Activated T-cell treated with anti-CD3 and anti-CD28 coated beads, Interleukin-2, amount 50 U/mL, for 72 hours (primary cell): Measurements from ENCODE around the gene PSMB10. TPM values are rescaled to one million over a fixed set of nuclear protein-coding genes. Genes with fewer than 3 reads are reported as not detected.
"Not testable (repeated sequence)": the region's sequence is repeated elsewhere in the genome, so short reads cannot be mapped to it uniquely, and the experiment has no call there.

Experiments
- ATAC-seq, 2 donors: fragments of 150-1000 bp; cut with Tn5 transposase; replicated peaks in 1 of 2; 2 replicates each; pipeline ENCODE4 v1.10.0; 2021; ENCODE audit warnings: moderate library complexity in 2 of 2, mild to moderate bottlenecking in 1 of 2
- DNase-seq, 2 donors: peaks; one replicate each; pipeline ENCODE4 v3.0.0; 2021 to 2022; ENCODE audit warnings: mixed read lengths in 1 of 2
- H3K27ac Mint-ChIP-seq: one replicate; pipeline ENCODE4 v1.8.0; 2022; ENCODE audit warnings: mild to moderate bottlenecking, moderate library complexity, mixed read lengths
- H3K27me3 Mint-ChIP-seq: one replicate; pipeline ENCODE4 v1.8.0; 2022; ENCODE audit warnings: low read depth, mixed read lengths
- H3K36me3 Mint-ChIP-seq, 2 donors: one replicate each; pipeline ENCODE4 v1.8.0; 2022; ENCODE audit warnings: mixed read lengths in 2 of 2, mild to moderate bottlenecking in 1 of 2; ENCODE audit not compliant: insufficient read depth in 2 of 2
- H3K4me1 Mint-ChIP-seq: one replicate; pipeline ENCODE4 v1.8.0; 2022; ENCODE audit warnings: low read depth, mixed read lengths
- H3K4me3 Mint-ChIP-seq, 2 donors: one replicate each; pipeline ENCODE4 v1.8.0; 2022; ENCODE audit warnings: mild to moderate bottlenecking in 2 of 2, mixed read lengths in 2 of 2, moderate library complexity in 2 of 2
- H3K9me3 Mint-ChIP-seq, 2 donors: one replicate each; pipeline ENCODE4 v1.8.0; 2022; ENCODE audit warnings: mixed read lengths in 2 of 2
- total RNA-seq, 2 donors: library from RNA; stranded (reverse); gene quantifications; one replicate each; pipeline ENCODE4 v1.2.3, GENCODE V29; 2022

The PSMB10 gene
- total RNA-seq, 2 donors from 2014 or later: 169 to 184 TPM

GRCh38 chr16:67942510-67943255 lies 6.0 kb upstream of the PSMB10 start:
- H3K36me3 Mint-ChIP-seq: no peaks in the 10 kb centered on the region

GRCh38 chr16:67942200-67942509 lies 5.5 kb upstream of the PSMB10 start:
- Mint-ChIP-seq H3K27ac (no peak overlapping the region), H3K27me3 (no peaks in the 10 kb centered on the region), H3K4me1 (peaks cover 32% of the 10 kb centered on the region), H3K36me3 (no peaks in the 10 kb centered on the region), H3K9me3 (no peaks in the 10 kb centered on the region), H3K4me3 (no peak overlapping the region)
- ATAC-seq (peak; percentile 41 to 48), DNase-seq (peak; percentile 34 to 46)

More at GRCh38 chr16:67942510-67943255, 6.0 kb upstream of the PSMB10 start:
- no peak overlapping the region for H3K27ac Mint-ChIP-seq
- peaks cover 26% of the 10 kb centered on the region for H3K4me1 Mint-ChIP-seq
- H3K27me3 Mint-ChIP-seq: no peaks in the 10 kb centered on the region
- no peaks in the 10 kb centered on the region for H3K9me3 Mint-ChIP-seq
- H3K4me3 Mint-ChIP-seq: no peak overlapping the region
- ATAC-seq (peak in 1 of 2 donors; percentile 2), DNase-seq (no peak)

- no peaks in the 10 kb centered on the region for H3K27me3 Mint-ChIP-seq
- no peak for DNase-seq
- peaks cover 2 to 3% of the 10 kb centered on the region in 2 donors for H3K36me3 Mint-ChIP-seq
- H3K4me1 Mint-ChIP-seq: peaks cover 36% of the 10 kb centered on the region
- peak overlapping the region; percentile 25 for H3K27ac Mint-ChIP-seq
- ATAC-seq: no peak
- no peaks in the 10 kb centered on the region for H3K9me3 Mint-ChIP-seq
- no peak overlapping the region for H3K4me3 Mint-ChIP-seq
Observed at GRCh38 chr16:67941469-67942199, 5.0 kb upstream of the PSMB10 start.

- Mint-ChIP-seq H3K27me3 (no peaks in the 10 kb centered on the region), H3K4me1 (peaks cover 40% of the 10 kb centered on the region), H3K27ac (peak overlapping the region; percentile 28), H3K4me3 (no peak overlapping the region), H3K9me3 (no peaks in the 10 kb centered on the region), H3K36me3 (peaks cover 5 to 6% of the 10 kb centered on the region in 2 donors)
- no peak for ATAC-seq
- no peak for DNase-seq
Observed at GRCh38 chr16:67940446-67941089, 3.9 kb upstream of the PSMB10 start.

- DNase-seq (peak; percentile 53 to 55), ATAC-seq (no peak)
- Mint-ChIP-seq H3K4me1 (peaks cover 48% of the 10 kb centered on the region), H3K27ac (peak overlapping the region; percentile 58), H3K4me3 (peak overlapping the region; percentile 43 to 57), H3K27me3 (no peaks in the 10 kb centered on the region), H3K9me3 (no peaks in the 10 kb centered on the region), H3K36me3 (peaks cover 6 to 9% of the 10 kb centered on the region in 2 donors)
Observed at GRCh38 chr16:67939507-67940445, 3.1 kb upstream of the PSMB10 start.

- H3K27me3 Mint-ChIP-seq, DNase-seq, ATAC-seq, H3K9me3 Mint-ChIP-seq, H3K36me3 Mint-ChIP-seq: not testable (repeated sequence)
- H3K4me1 Mint-ChIP-seq: peaks cover 57% of the 10 kb centered on the region
- peak overlapping the region; percentile 87 to 100 for H3K4me3 Mint-ChIP-seq
- peak overlapping the region; percentile 50 for H3K27ac Mint-ChIP-seq
Observed at GRCh38 chr16:67937713-67938112, 1.1 kb upstream of the PSMB10 start.

- Mint-ChIP-seq H3K9me3 (no peaks in the 10 kb centered on the region), H3K27ac (peak overlapping the region; percentile 81), H3K36me3 (peaks cover 9 to 11% of the 10 kb centered on the region in 2 donors), H3K4me1 (peaks cover 54% of the 10 kb centered on the region), H3K27me3 (no peaks in the 10 kb centered on the region), H3K4me3 (peak overlapping the region; percentile 87 to 100)
- ATAC-seq (peak; percentile 0 to 6), DNase-seq (peak; percentile 82 to 86)
Observed at GRCh38 chr16:67936880-67937605, 393 bp upstream of the PSMB10 start.

GRCh38 chr16:67935402-67936123 lies 1.1 kb downstream of the PSMB10 start:
- H3K4me3 Mint-ChIP-seq: peak overlapping the region; percentile 87 to 100
- DNase-seq: peak; percentile 94 to 96
- peak overlapping the region; percentile 81 for H3K27ac Mint-ChIP-seq
- peaks cover 9 to 11% of the 10 kb centered on the region in 2 donors for H3K36me3 Mint-ChIP-seq
- H3K27me3 Mint-ChIP-seq: no peaks in the 10 kb centered on the region
- no peaks in the 10 kb centered on the region for H3K9me3 Mint-ChIP-seq
- ATAC-seq: peak; percentile 91 to 92
- H3K4me1 Mint-ChIP-seq: peaks cover 51% of the 10 kb centered on the region

GRCh38 chr16:67935101-67935401 lies 1.6 kb downstream of the PSMB10 start:
- no peaks in the 10 kb centered on the region for H3K27me3 Mint-ChIP-seq
- peak overlapping the region; percentile 87 to 100 for H3K4me3 Mint-ChIP-seq
- peaks cover 9 to 11% of the 10 kb centered on the region in 2 donors for H3K36me3 Mint-ChIP-seq
- ATAC-seq: no peak
- H3K9me3 Mint-ChIP-seq: no peaks in the 10 kb centered on the region
- H3K4me1 Mint-ChIP-seq: peaks cover 46% of the 10 kb centered on the region
- DNase-seq: no peak
- peak overlapping the region; percentile 81 for H3K27ac Mint-ChIP-seq

- DNase-seq: no peak
Observed at GRCh38 chr16:67934306-67935100, 2.1 kb downstream of the PSMB10 start.

GRCh38 chr16:67933805-67934204 lies 2.8 kb downstream of the PSMB10 start:
- H3K4me1 Mint-ChIP-seq: peaks cover 34% of the 10 kb centered on the region

More at GRCh38 chr16:67934306-67935100, 2.1 kb downstream of the PSMB10 start:
- Mint-ChIP-seq H3K9me3 (no peaks in the 10 kb centered on the region), H3K4me1 (peaks cover 41% of the 10 kb centered on the region), H3K4me3 (peak overlapping the region; percentile 87 to 100), H3K36me3 (peaks cover 9 to 11% of the 10 kb centered on the region in 2 donors), H3K27ac (peak overlapping the region; percentile 81), H3K27me3 (no peaks in the 10 kb centered on the region)
- no peak for ATAC-seq

More at GRCh38 chr16:67933805-67934204, 2.8 kb downstream of the PSMB10 start:
- DNase-seq (no peak), ATAC-seq (no peak)
- no peaks in the 10 kb centered on the region for H3K9me3 Mint-ChIP-seq
- H3K27me3 Mint-ChIP-seq: no peaks in the 10 kb centered on the region
- peak overlapping the region; percentile 66 for H3K27ac Mint-ChIP-seq
- H3K4me3 Mint-ChIP-seq: no peak overlapping the region
- H3K36me3 Mint-ChIP-seq: peaks cover 9 to 11% of the 10 kb centered on the region in 2 donors
